Vagina (tissue), 2 donors: ENCODE measurements around the gene ERBB4.

Source experiments
- POLR2A ChIP-seq, 2 donors: fragments of 450-650 bp; IDR thresholded peaks; one replicate each; pipeline ENCODE4 v1.6.1; 2017; ENCODE audit warnings: antibody characterized with exemption in 2 of 2, mild to moderate bottlenecking in 2 of 2, moderate library complexity in 2 of 2
- POLR2AphosphoS5 ChIP-seq, 2 donors: sonication (generic); formaldehyde crosslinking; IDR thresholded peaks; one replicate each; pipeline ENCODE4 v1.9.0; 2017; ENCODE audit warnings: antibody characterized with exemption in 2 of 2, mild to moderate bottlenecking in 2 of 2, low read depth in 1 of 2; ENCODE audit not compliant: insufficient read depth in 1 of 2
- TF ChIP-seq, protein P1 (sequence below), 3 experiments: fragments of 450-650 bp in 2 of 3; fragments of 200-600 bp in 1 of 3; sonication (generic) in 1 of 3; IDR thresholded peaks; one replicate each; pipeline ENCODE4 v1.5.1; 2017 to 2019; ENCODE audit warnings: antibody characterized with exemption in 3 of 3, mild to moderate bottlenecking in 2 of 3, moderate library complexity in 2 of 3

DNA sequence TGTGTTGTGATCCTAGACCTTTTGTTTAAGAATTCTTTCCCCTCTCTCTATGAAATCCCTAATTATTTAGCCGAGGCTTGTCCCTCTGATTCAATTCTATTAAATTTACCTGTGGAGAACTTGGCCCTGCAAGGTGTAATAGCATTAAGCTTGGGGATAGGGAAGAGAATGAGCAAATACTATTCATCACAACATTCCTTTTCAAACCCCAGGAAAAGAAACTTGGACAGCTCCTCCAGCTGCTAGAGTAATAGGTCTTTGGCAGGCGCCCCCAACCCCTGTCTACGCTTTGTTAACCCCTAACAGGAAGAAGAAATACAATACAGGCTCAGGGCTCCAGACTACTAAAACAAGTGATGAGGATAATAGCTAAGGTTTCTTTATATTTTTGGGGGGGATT is 1025.2 kb downstream of the ERBB4 start:
- TF ChIP-seq, protein P1, sequence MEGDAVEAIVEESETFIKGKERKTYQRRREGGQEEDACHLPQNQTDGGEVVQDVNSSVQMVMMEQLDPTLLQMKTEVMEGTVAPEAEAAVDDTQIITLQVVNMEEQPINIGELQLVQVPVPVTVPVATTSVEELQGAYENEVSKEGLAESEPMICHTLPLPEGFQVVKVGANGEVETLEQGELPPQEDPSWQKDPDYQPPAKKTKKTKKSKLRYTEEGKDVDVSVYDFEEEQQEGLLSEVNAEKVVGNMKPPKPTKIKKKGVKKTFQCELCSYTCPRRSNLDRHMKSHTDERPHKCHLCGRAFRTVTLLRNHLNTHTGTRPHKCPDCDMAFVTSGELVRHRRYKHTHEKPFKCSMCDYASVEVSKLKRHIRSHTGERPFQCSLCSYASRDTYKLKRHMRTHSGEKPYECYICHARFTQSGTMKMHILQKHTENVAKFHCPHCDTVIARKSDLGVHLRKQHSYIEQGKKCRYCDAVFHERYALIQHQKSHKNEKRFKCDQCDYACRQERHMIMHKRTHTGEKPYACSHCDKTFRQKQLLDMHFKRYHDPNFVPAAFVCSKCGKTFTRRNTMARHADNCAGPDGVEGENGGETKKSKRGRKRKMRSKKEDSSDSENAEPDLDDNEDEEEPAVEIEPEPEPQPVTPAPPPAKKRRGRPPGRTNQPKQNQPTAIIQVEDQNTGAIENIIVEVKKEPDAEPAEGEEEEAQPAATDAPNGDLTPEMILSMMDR (IDR thresholded peaks at IDR 0.05), result no peak
- no peak for TF ChIP-seq POLR2A (IDR thresholded peaks at IDR 0.05)
- no peak for TF ChIP-seq POLR2AphosphoS5 (IDR thresholded peaks at IDR 0.05; ENCODE audit: insufficient read depth in 1 of 2, low read depth in 1 of 2)
